ENCODE results near the gene CCDC137. TPM values are rescaled to one million over a fixed set of nuclear protein-coding genes. Genes with fewer than 3 reads are reported as not detected.

The CCDC137 gene
- total and polyA plus RNA-seq, 2 of the 13 experiments (the other 11 are each of a cell fraction or from before 2014, with no cell fraction given), result 14.6 to 39.1 TPM

- no peak for TF ChIP-seq MYPOP (CRISPR knock-in tag; IDR thresholded peaks at IDR 0.05)
- TF ChIP-seq LRRFIP1 (CRISPR knock-in tag; conservative IDR thresholded peaks at IDR 0.05), result no peak
- no peak for TF ChIP-seq ZNF704 (CRISPR knock-in tag; IDR thresholded peaks at IDR 0.05; ENCODE audit: borderline replicate concordance)
- no peak for TF ChIP-seq ZBTB46 (CRISPR knock-in tag; IDR thresholded peaks at IDR 0.05; ENCODE audit: borderline replicate concordance)
- TF ChIP-seq ZZZ3 (CRISPR knock-in tag; IDR thresholded peaks at IDR 0.05; ENCODE audit: borderline replicate concordance), result no peak
- no peak for TF ChIP-seq CEBPZ (IDR thresholded peaks at IDR 0.05; ENCODE audit: low read length)
- TF ChIP-seq NFE2 (CRISPR knock-in tag; IDR thresholded peaks at IDR 0.05), result no peak
- TF ChIP-seq PHF20 (CRISPR knock-in tag; IDR thresholded peaks at IDR 0.05), result peak; percentile 51; the same call in 1 of the 2 replicates
- TF ChIP-seq ZNF720 (CRISPR knock-in tag; IDR thresholded peaks at IDR 0.05), result no peak
- peak; percentile 71 for TF ChIP-seq ZNF687 (CRISPR knock-in tag; IDR thresholded peaks at IDR 0.05)
- TF ChIP-seq SP5 (CRISPR knock-in tag; IDR thresholded peaks at IDR 0.05; ENCODE audit: borderline replicate concordance, low read depth), result no peak
- 0 out of 2 replicates have a peak, but pooled peaks have one; percentile 19 for TF ChIP-seq PHF21A (CRISPR knock-in tag; IDR thresholded peaks at IDR 0.05)
- no peak for TF ChIP-seq SIX1 (CRISPR knock-in tag; IDR thresholded peaks at IDR 0.05; ENCODE audit: borderline replicate concordance)
- TF ChIP-seq ZNF550 (CRISPR knock-in tag; IDR thresholded peaks at IDR 0.05; ENCODE audit: borderline replicate concordance), result no peak
- TF ChIP-seq ZMYM4 (CRISPR knock-in tag; IDR thresholded peaks at IDR 0.05), result no peak
Measured at GRCh38 chr17:81680150-81680549, 13.6 kb downstream of the CCDC137 start (continued).
